NOMO-1 treated with dmso at 0.1 percent for 144 hours (cell line): ENCODE data around the gene DUSP28.
"Not testable (repeated sequence)": the region's sequence is repeated elsewhere in the genome, so short reads cannot be mapped to it uniquely, and the experiment has no call there.

Experiments
- DNase-seq: peaks from one replicate; lab custom pipeline; 2025; ENCODE audit not compliant: unreplicated experiment; lab: John Stamatoyannopoulos, UW

The DUSP28 gene

GRCh38 chr2:240560084-240560479 is at the start of gene DUSP28:
TSS of gene DUSP28 (plus strand) at chr2:240560357. CDS start at chr2:240560685, 328 bp downstream.
- DNase-seq = peak; percentile 75

- DNase-seq = no peak
Observed at GRCh38 chr2:240510513-240511210, 49.5 kb upstream of the DUSP28 start.

- no peak for DNase-seq
Observed at GRCh38 chr2:240511351-240512108, 48.6 kb upstream of the DUSP28 start.

GRCh38 chr2:240512109-240512485 is 48.1 kb upstream of the DUSP28 start:
- no peak for DNase-seq

- no peak for DNase-seq
Observed at GRCh38 chr2:240512666-240513535, 47.3 kb upstream of the DUSP28 start.

GRCh38 chr2:240513549-240514287 is 46.4 kb upstream of the DUSP28 start:
- peak; percentile 49 for DNase-seq

- no peak for DNase-seq
Observed at GRCh38 chr2:240514631-240515030, 45.5 kb upstream of the DUSP28 start.

- no peak for DNase-seq
Observed at GRCh38 chr2:240517342-240517741, 42.8 kb upstream of the DUSP28 start.

- no peak for DNase-seq
Observed at GRCh38 chr2:240518981-240519380, 41.2 kb upstream of the DUSP28 start.

- no peak for DNase-seq
Observed at GRCh38 chr2:240519396-240520129, 40.6 kb upstream of the DUSP28 start.

GRCh38 chr2:240520130-240520973 is 39.8 kb upstream of the DUSP28 start:
- no peak for DNase-seq

GRCh38 chr2:240520974-240521350 is 39.2 kb upstream of the DUSP28 start:
- no peak for DNase-seq

- DNase-seq = not testable (repeated sequence)
Observed at GRCh38 chr2:240521885-240522284, 38.3 kb upstream of the DUSP28 start.

- DNase-seq = no peak
Observed at GRCh38 chr2:240522406-240522805, 37.8 kb upstream of the DUSP28 start.

GRCh38 chr2:240523451-240524281 is 36.5 kb upstream of the DUSP28 start:
- no peak for DNase-seq

GRCh38 chr2:240524963-240525718 is 35.0 kb upstream of the DUSP28 start:
- DNase-seq = no peak

GRCh38 chr2:240525802-240526201 is 34.4 kb upstream of the DUSP28 start:
- no peak for DNase-seq

GRCh38 chr2:240526521-240526920 is 33.6 kb upstream of the DUSP28 start:
- no peak for DNase-seq
